ENCODE data around the gene NTRK1.

GRCh38 chr1:156883919-156884318 lies 23.3 kb downstream of the NTRK1 start:
- TF ChIP-seq CTCF (conservative IDR thresholded peaks at IDR 0.05 in 1 of 2, IDR thresholded peaks at IDR 0.05 in 1 of 2; ENCODE audit: low read depth in 1 of 2, low read length in 2 of 2) (no peak), EZH2 (IDR thresholded peaks at IDR 0.05; ENCODE audit: low read length, missing control alignments) (no peak)
